PC-9 (cell line): Measurements from ENCODE around the gene SNX2.

Experiments used
- EZH2 ChIP-seq: fragments of 200-600 bp; sonication (generic); IDR thresholded peaks from 2 replicates; pipeline ENCODE4 v1.8.0; 2017; ENCODE audit warnings: antibody characterized with exemption, low read depth
- TF ChIP-seq, protein P1 (sequence below): fragments of 200-600 bp; sonication (generic); conservative IDR thresholded peaks from 2 replicates; pipeline ENCODE4 v1.6.1; 2017; ENCODE audit warnings: mixed run types, antibody characterized with exemption, mild to moderate bottlenecking, moderate library complexity

DNA sequence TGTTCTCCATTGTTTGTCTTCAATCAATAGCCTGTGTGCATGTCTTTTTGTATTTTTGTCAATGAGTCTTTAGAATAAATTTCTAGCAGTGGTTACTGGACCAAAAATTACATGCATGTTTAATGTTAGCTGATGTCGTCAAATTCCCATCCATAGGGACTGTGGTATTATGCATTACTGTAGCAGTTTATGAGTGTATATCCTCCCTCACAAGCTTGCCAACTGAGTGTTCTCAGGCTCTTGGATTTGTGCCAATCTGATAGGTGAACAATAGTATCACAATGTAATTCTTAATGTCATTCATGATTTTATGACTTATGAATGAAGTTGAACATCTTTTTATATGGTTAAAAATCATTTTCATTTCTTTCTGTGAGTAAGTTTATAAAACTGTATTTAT, 83.6 kb downstream of the SNX2 start:
- TF ChIP-seq, protein P1, sequence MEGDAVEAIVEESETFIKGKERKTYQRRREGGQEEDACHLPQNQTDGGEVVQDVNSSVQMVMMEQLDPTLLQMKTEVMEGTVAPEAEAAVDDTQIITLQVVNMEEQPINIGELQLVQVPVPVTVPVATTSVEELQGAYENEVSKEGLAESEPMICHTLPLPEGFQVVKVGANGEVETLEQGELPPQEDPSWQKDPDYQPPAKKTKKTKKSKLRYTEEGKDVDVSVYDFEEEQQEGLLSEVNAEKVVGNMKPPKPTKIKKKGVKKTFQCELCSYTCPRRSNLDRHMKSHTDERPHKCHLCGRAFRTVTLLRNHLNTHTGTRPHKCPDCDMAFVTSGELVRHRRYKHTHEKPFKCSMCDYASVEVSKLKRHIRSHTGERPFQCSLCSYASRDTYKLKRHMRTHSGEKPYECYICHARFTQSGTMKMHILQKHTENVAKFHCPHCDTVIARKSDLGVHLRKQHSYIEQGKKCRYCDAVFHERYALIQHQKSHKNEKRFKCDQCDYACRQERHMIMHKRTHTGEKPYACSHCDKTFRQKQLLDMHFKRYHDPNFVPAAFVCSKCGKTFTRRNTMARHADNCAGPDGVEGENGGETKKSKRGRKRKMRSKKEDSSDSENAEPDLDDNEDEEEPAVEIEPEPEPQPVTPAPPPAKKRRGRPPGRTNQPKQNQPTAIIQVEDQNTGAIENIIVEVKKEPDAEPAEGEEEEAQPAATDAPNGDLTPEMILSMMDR = no peak
- no peak for TF ChIP-seq EZH2
